ENCODE results near the gene PREX1. TPM values are rescaled to one million over a fixed set of nuclear protein-coding genes. Genes with fewer than 3 reads are reported as not detected.
A peak's percentile ranks its signal among the peaks of the same experiment; 100 is the strongest.

Gene PREX1
- total and polyA plus RNA-seq, 4 donors: 29.5 to 121 (median 69.3) TPM

DNA sequence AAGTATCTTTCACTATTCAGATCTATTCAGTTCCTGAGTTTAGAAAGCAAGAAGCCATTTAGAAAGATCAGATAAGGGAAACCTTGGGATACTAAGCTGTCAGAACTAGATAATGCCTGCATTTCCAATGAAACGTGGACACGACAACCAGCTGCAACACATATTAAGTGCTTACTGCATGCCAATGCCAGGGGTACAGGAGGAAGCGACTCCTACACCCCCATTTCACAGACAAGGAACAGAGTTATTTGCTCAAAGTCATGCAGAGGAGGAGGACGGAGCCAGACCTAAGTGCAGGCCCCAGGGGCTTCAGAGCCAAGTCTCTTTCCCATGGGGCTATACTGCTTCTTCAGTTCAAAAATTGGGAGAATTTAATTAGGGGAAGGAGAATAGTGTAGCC, 62.4 kb downstream of the PREX1 start:
- peaks cover 0 to 24% (median 0%) of the 10 kb centered on the region in 5 donors for H3K4me1 ChIP-seq (ENCODE audit: control insufficient read depth in 5 of 5, insufficient read depth in 5 of 5, low read length in 5 of 5)
- no peak overlapping the region for H3K4me3 ChIP-seq
- no peak overlapping the region for H3K9ac ChIP-seq (ENCODE audit: insufficient read depth in 1 of 2, low read length in 2 of 2)
- peaks cover 0 to 16% (median 8%) of the 10 kb centered on the region in 3 donors for H3K27me3 ChIP-seq (ENCODE audit: control insufficient read depth in 3 of 3, insufficient read depth in 3 of 3, low read length in 2 of 3)
- 80 to 86% methylated on average over 4 of the region's 4 CpGs for WGBS, 2 donors
- H3K27ac ChIP-seq (ENCODE audit: low read depth in 1 of 2, low read length in 1 of 2): peak overlapping the region in 1 of 2 donors; percentile 54
- H3K36me3 ChIP-seq (ENCODE audit: control insufficient read depth in 4 of 4, insufficient read depth in 4 of 4, low read length in 4 of 4): no peaks in the 10 kb centered on the region
- DNase-seq (no peak), ATAC-seq (ENCODE audit: insufficient read depth, low FRiP score) (no peak)
- TF ChIP-seq CTCF (IDR thresholded peaks at IDR 0.05; ENCODE audit: control extremely low read depth, extremely low read depth): no peak
- H3K9me3 ChIP-seq (ENCODE audit: control insufficient read depth in 4 of 4, insufficient read depth in 3 of 4, low read length in 3 of 4): peaks cover 0 to 5% (median 0%) of the 10 kb centered on the region in 4 donors

- H3K9ac ChIP-seq (ENCODE audit: insufficient read depth in 1 of 2, low read length in 2 of 2): no peak overlapping the region
- peak overlapping the region; percentile 65 to 70 for H3K27ac ChIP-seq (ENCODE audit: low read depth in 1 of 2, low read length in 1 of 2)
- H3K4me3 ChIP-seq: no peak overlapping the region
- H3K36me3 ChIP-seq (ENCODE audit: control insufficient read depth in 4 of 4, insufficient read depth in 4 of 4, low read length in 4 of 4): no peaks in the 10 kb centered on the region
- WGBS, 2 donors: 66 to 74% methylated on average over 13 of the region's 13 CpGs
- peaks cover 0 to 17% (median 0%) of the 10 kb centered on the region in 3 donors for H3K27me3 ChIP-seq (ENCODE audit: control insufficient read depth in 3 of 3, insufficient read depth in 3 of 3, low read length in 2 of 3)
- H3K9me3 ChIP-seq (ENCODE audit: control insufficient read depth in 4 of 4, insufficient read depth in 3 of 4, low read length in 3 of 4): peaks cover 0 to 5% (median 0%) of the 10 kb centered on the region in 4 donors
- ATAC-seq (ENCODE audit: insufficient read depth, low FRiP score) (no peak), DNase-seq (no peak)
- no peak for TF ChIP-seq CTCF (IDR thresholded peaks at IDR 0.05; ENCODE audit: control extremely low read depth, extremely low read depth)
- H3K4me1 ChIP-seq (ENCODE audit: control insufficient read depth in 5 of 5, insufficient read depth in 5 of 5, low read length in 5 of 5): peaks cover 0 to 22% (median 0%) of the 10 kb centered on the region in 5 donors
These were observed 64.4 kb downstream of the PREX1 start for GRCh38 chr20:48763216-48763914.

- Histone ChIP-seq H3K36me3 (ENCODE audit: control insufficient read depth in 4 of 4, insufficient read depth in 4 of 4, low read length in 4 of 4) (no peaks in the 10 kb centered on the region), H3K27ac (ENCODE audit: low read depth in 1 of 2, low read length in 1 of 2) (peak overlapping the region in 1 of 2 donors; percentile 81), H3K27me3 (ENCODE audit: control insufficient read depth in 3 of 3, insufficient read depth in 3 of 3, low read length in 2 of 3) (peaks cover 0 to 15% (median 0%) of the 10 kb centered on the region in 3 donors), H3K9ac (ENCODE audit: insufficient read depth in 1 of 2, low read length in 2 of 2) (no peak overlapping the region), H3K4me1 (ENCODE audit: control insufficient read depth in 5 of 5, insufficient read depth in 5 of 5, low read length in 5 of 5) (peaks cover 0 to 23% (median 0%) of the 10 kb centered on the region in 5 donors), H3K4me3 (no peak overlapping the region), H3K9me3 (ENCODE audit: control insufficient read depth in 4 of 4, insufficient read depth in 3 of 4, low read length in 3 of 4) (peaks cover 0 to 5% (median 0%) of the 10 kb centered on the region in 4 donors)
- WGBS, 2 donors: 78% methylated on average over 3 of the region's 3 CpGs
- ATAC-seq (ENCODE audit: insufficient read depth, low FRiP score) (no peak), DNase-seq (no peak)
- no peak for TF ChIP-seq CTCF (IDR thresholded peaks at IDR 0.05; ENCODE audit: control extremely low read depth, extremely low read depth)
These were observed 65.9 kb downstream of the PREX1 start for GRCh38 chr20:48761874-48762273.

All from lung (tissue), 12 donors.